Measurements from ENCODE around the gene IQGAP3.

The IQGAP3 gene

DNA sequence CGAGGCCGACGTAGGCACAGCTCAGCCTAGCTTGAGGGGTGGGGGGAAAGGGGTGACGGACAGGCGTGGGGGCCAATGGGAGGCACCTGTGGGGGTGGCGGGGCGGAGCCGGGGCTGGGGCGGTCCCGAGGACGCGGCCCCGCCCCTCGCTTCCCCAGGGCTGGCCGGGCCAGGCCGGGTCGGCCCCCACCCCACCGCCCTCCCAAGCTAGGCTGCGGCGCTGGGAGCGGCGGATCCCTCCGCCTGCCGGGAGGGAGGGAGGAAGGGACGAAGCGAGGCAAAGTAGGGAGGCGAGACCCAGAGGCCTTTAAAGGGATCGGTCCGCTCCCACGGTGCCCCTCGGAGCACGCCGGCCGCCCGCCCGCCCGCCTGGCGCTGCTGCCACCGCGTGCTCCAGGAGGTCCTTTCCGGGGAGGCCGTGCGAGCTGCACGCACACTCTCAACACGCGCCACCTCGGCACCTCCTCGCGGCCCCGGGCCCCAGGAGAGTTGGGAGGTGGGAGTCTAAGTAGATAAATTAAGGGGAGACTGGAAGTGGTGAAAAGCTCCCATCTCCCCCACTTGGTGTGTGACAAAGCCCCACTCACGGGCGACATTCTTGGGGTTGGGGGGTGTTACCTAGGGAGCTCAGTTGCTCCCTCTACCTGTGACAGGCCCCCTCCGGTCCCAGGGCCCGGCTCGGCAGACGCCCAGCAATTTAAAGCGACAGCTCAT, 71.4 kb downstream of the IQGAP3 start:
- DNase-seq (ENCODE audit: extremely low spot score, insufficient read length, low read depth) (peak; percentile 86), FAIRE-seq (peak; percentile 82)

DNA sequence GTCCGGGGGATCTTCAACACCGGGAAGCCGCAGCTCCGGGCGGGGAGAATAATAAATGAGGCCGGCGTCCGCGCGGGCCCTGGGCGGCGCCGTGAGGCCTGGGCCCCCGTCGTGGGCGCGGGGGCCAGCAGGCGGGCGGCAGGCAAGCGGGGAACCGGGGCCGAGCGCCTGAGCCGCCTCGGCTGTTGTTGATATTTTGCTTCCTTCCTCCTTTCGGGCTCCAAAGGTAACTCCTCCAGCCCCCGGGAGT, 71.9 kb downstream of the IQGAP3 start, which contains the start of gene MEF2D:
MEF2D (minus strand) TSS at position 233 of the 250 bp plus-strand sequence. CDS start 17,483 bp downstream, outside the sequence.
- DNase-seq (ENCODE audit: extremely low spot score, insufficient read length, low read depth) (no peak), FAIRE-seq (no peak)

DNA sequence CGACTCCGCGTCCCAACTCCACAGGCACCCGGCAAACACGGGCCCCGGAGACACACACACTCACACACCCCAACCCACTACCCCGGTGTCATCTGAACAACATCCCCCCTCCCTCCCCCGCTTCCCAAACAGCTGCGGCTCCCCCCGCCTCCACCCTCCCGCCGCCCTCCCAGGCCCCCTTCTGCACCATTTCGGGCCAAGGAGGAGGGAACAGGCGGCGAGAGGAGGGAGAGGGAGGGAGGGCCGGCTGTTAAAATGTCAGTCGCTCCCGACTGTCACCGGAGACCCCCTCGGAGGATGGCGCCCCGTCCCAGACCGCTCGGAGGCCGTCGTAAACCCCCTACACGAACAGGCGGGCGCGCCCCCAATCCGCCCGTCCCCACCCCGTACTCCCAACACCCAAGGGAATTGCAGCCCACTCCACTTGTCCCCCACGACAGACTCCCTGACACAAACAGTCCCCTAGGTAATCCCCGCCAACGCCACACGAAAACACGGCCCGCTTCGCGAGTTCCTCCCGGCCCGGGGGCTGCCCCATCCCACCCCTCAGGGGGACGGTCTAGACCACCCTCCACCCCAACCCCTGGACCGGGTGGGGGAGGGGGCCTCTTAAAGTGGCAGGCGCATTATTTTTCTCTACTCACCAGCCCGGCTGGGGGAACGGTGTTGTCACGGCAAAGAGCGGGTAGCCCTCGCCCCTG, 72.4 kb downstream of the IQGAP3 start:
- FAIRE-seq (no peak), DNase-seq (ENCODE audit: extremely low spot score, insufficient read length, low read depth) (no peak)

DNA sequence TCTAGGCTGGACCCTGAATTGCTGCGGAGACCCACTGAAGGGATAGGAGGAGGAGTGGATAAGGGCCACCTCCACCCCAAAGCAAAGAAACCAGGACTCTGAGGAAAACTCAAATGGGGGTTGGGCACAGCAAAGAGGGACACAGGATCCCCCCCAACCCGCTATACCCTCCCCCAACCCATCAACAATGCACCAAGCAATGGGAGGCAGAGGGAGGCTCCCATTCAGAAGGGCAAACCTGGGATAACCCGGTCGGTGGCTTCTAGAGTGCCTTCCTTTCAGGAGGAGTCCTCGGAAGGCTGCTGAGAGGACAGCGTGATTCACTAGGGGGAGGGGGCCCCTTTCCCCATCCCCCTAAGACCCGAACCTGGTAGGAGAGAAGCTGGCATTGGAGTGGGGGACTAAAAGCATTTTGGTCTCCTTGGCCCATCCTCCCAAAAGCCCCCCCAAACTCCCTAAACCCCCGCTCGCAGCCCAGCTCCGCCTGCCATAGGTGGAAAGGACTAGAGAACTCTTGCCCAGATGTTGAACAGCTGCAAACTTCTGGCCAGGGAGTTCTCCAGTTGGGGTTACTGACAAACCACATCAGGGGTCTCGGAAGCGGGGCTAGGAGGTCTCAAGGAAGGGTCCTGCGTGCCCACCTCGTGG, 73.0 kb downstream of the IQGAP3 start:
- FAIRE-seq = no peak
- DNase-seq (ENCODE audit: extremely low spot score, insufficient read length, low read depth) = no peak

DNA sequence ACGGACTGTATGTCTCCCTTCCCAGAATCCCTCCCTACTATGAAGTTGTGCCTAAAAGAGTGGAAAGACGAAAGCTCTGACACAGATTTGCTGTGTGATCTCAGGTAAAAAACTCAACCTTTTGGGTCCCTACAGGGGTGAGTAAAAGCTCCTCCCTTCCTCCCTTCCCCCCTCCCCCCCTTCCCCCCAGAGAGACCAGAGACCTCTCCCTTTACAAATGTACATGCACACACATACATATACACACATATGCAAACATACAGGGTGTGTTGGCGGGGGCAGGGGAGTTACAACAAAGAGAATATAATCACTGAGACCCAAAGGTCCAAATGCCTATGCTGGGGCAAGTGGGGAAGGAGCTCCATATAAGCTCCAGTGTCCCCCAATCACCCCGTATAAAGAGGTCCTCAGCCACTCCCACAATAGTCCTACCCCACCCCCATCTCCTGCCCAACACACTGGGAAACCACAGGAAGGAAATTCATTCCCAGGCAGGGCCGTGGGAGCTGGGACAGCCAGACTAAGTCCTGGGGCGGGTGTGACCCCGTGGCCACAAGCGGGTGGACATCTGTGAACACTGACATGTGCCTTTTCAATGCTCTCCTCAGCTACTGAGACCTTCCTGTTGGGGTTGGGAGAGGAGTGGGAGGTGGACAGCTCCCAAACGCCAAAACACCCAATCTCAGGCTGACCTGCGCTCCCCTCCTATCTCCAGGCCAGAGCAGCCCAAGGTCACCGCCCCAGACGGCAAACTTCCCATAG, 73.8 kb downstream of the IQGAP3 start:
- DNase-seq (ENCODE audit: extremely low spot score, insufficient read length, low read depth) (no peak), FAIRE-seq (no peak)

DNA sequence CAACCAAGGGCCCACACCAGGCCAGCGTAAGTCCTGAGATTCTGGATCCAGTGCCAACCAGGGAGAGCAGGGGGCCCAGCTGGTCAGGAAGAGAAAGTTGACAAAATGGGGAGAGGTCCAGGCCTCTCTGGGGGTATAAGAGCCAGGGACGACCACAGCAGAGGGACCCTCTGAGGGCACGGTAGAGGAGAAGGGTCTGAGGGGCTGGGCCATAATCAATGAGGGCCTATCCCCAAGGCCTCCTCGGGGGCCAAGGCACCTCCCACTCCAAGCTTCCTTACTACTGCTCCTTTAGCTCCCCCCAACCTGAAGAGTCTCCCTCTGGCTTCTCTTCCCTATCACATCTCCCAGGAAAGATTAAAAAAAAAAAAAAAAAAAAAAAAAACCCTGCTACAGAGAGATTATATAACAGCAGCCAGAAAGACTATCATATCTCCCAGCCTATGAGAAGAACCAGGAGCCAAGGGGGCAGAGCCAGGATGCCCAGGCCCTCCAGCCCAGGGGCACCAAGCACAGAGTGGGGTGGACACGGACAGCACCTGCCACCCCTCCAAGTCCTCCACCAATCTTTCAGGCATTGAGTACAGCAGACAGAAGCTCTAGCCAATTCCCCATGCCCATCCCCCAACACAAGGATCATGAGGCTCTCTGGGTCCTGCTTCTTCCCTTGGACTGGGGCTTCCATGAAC, 74.5 kb downstream of the IQGAP3 start:
- FAIRE-seq (no peak), DNase-seq (ENCODE audit: extremely low spot score, insufficient read length, low read depth) (no peak)

DNA sequence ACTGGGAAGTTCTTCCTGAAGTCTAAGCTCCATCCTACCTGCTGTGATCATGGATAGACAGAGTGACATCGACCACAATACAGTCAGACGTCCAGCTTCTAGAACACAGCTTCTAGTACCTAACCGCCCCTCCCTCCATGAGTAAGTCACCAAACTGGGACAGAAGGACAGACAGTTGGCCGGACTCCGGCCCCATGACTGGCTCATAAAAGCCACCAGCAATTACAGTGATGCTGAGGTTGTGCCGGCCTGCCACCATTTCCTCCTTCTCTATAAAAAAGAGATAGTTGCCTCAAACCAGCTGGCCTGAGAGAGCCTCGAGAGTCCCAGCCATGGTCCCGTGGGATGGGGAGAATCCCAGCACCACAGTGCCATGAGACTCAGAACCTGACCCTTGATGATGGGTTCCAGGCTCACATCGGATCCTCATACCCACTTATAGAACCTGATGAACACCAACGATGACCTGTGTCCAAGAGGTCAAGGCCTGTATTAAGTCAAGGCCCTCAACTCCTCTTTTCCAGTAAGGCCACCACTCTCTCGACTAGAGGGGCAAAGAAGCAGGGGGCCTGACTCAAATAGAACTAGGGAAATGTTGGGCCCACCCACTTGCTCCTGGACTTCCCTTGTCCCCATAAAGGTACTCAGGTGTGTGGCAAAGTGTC, 75.2 kb downstream of the IQGAP3 start:
- DNase-seq (ENCODE audit: extremely low spot score, insufficient read length, low read depth) (no peak), FAIRE-seq (no peak)

DNA sequence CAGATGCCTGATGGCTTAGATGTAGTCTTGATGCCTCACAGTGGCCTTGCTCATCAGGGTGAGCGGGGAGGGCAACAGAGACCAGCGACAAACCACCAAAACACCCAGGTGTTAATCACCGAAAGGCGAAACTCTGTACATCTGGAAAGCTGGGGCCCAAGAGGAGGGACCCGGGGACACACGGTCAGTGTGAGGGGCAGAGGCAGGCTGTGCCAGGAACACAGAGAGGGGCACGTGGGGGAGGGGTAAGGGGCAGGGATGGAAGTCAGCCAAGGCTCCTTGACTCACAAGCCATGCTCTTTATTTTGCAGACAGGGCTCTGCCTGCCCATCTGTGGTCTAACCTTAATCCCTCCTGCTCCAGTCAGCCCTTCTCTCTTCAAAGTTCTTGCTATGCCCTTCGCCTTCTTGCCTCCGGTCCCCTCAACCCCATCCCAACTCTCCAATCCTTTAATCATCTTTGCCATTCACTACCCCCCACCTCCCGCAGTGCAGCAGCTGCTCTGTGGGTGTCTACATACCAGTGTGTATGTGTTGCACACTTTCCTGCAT, 76.1 kb downstream of the IQGAP3 start:
- DNase-seq (ENCODE audit: extremely low spot score, insufficient read length, low read depth) = no peak
- FAIRE-seq = peak; percentile 78

DNA sequence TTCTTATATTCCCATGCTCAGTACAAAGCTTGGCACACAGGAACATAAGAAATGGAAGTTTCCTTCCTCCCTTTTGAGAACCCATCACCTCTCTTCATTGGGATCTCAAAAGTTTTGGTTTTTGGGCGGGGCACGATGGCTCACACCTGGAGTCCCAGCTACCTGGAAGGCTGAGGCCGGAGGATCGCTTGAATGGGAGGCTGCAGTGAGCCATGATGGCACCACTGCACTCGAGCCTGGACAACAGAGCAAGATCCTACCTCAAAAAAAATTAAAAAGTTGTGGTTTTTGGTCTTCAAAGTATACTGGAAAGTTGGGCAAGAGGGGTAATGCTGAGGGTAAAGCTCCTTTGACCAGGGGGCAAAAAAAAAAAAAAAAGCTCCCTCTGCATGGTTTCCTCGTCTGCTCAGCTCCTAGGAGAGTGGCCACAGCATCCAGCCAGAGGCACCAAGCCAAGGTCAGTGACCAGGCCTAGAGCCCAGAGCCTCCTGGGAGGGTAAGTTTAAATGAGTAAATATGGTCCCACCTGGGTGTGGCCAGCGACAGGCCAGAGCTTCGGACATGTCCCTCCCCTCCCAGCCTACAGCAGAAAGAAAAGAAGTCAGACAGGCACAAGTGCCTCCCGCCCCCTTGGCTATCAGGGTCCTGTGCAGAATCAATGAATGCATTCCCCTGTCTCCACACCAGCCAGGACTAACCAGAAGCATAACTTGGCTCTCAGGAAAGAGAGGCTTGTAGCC, 76.8 kb downstream of the IQGAP3 start:
- DNase-seq (ENCODE audit: extremely low spot score, insufficient read length, low read depth) (no peak), FAIRE-seq (no peak)

DNA sequence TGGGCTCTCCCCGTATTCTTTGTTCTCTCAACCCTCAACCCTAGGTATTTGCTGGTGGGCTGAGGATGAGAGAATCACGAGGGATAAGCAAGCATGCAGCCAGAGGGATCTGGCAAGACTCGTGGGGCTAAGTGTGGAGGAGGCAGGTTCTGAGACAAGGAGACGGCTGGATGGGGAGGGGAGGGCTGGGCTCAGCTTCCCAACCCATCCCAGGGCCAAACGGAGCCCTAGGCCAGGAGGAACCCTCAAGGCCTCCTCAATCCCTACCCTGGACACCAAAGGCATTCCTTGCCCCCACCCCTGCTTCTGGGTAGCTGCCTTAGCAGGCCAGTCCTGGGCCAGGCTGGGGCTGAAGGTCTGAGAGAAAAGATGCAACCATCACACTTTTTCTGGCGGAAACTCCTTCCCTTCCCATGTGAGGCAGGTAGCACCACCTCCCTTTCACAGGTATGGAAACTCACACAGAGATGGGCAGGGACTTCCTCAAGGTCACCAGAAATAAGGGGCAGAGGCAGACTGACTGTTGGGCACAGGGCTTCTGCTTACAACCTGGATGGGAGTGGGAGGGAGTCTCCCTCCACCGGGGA, 78.0 kb downstream of the IQGAP3 start:
- FAIRE-seq = no peak
- DNase-seq (ENCODE audit: extremely low spot score, insufficient read length, low read depth) = no peak

DNA sequence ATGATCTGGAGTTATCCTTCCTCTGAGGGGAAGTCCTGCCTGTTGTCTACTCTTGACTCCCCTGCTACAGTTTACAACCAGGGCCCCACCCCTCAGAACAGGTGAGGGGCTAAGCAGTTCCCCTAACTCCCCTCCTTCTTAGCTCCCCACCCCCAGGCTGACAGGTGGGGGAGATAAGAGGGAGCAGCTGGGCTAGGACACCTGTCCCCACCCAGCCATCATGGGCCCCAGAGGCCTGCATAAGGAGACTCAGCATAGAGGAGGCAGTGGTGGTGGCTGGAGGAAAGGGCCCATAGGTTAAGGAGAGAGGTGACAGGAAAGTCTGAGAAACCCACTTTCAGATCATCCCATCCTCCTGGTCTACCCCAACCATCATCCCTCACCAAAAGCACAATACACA, 78.6 kb downstream of the IQGAP3 start:
- DNase-seq (ENCODE audit: extremely low spot score, insufficient read length, low read depth) (no peak), FAIRE-seq (no peak)

DNA sequence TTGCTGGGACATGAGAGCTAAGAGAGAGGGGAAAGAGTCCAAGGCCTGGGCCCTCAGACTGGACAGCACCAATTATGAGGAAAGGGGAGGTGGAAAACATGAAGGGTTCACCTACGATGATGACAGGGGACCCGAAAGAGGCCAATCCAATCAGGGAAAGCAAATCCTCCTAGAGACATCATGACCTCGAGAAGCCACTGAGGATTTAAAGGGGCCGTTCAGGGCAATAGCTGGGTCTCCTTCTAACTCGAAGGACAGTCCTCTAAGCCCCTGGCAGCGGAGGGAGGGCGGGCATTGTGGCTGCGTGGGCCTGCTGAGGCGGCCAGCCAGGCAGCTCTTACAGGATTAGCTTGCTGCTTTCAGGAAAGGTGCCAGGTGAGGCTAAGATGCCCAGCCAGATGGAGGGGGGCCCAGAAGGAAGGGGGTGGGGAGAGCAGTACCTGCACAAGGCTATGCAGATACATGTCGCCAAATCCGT, 79.2 kb downstream of the IQGAP3 start:
- DNase-seq (ENCODE audit: extremely low spot score, insufficient read length, low read depth) (no peak), FAIRE-seq (no peak)

DNA sequence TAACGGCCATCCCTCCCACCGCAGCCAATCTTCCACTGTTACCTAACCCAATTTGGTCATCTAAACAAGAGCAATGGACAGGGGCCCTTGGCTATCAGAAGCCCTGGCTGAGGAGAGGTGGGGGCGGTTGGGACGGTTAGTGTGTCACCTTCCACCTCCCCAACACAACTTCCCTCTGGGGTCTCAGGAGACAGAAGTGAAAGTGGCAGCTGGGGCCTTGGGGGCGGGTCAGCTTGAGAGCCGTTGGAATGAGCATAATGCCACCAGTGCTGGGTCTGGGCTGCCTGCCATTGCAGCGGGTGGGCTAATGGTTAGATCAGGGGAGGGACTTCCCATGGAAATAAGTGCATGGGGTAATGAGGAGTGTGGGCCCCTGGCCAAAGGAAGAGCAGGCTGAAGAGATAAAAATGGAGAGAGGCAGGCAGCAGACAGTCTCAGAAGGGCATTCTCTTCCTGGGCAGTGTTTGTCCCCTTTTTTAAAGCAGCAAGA, 79.7 kb downstream of the IQGAP3 start:
- FAIRE-seq (peak; percentile 81), DNase-seq (ENCODE audit: extremely low spot score, insufficient read length, low read depth) (no peak)

DNA sequence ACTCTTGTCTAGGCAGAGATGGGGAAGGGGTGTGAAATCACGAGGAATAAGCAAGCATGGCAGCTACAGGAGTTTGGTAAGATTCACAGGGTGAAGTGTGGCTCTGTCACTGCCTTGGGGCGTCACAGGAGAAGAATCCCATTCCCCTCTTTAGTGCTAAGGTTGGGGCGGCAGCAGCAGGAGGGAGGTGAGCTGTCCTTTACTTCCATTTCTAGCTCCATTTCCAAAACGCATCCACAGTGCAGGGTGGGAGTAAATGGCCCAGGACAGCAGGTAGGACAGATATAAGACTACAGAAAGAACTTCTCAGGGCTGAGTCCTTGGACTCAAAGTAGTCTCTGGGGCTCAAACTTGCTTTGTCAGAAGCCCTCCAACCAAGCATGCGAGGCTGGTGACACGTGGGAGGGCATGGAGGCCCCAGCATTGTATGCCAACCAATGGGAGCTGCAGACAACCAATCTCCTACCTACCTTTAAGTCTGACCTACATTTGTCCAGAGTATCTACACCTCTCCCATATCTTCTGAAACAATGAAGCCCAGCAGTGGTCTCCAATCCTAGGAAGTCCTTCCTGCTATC, 80.3 kb downstream of the IQGAP3 start:
- FAIRE-seq = no peak
- no peak for DNase-seq (ENCODE audit: extremely low spot score, insufficient read length, low read depth)

DNA sequence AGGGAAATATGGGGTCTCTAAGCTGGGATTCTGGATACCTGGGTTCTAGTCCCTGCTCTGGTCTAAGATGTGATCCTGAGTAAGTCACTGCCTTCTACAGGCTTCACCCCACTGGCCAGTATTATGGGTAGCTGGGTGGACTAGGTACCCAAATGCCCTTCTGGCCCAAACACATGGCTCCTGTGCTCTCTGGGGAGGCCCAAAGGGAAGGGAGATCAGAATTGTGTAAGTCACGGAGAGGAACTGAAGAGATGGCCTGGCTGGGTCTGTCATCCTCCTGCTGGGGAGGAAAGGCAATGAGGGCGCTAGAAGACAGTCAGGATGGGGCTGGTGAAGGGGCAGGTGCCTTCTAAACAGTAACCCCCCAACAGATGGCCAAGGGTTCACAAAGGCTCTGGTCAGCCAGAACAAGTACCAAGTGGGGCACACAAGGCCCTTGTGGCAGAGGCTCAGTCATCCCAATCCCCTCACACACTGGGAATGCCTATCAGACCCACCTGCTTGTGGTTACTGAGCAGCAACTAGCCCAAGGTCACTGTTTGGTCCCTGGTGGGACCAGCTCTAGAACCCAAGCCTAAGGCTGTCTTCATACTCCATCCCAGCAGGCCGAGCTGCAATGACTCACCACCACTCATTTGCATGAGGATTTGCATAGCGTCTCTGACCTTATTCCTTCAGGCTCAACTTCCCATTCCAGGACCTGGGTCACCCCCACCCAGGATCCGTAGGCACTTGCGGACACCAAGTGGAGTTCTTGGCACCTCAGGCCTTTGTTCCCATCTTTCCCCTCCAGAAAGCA, 81.0 kb downstream of the IQGAP3 start:
- FAIRE-seq = peak; percentile 61
- no peak for DNase-seq (ENCODE audit: extremely low spot score, insufficient read length, low read depth)

DNA sequence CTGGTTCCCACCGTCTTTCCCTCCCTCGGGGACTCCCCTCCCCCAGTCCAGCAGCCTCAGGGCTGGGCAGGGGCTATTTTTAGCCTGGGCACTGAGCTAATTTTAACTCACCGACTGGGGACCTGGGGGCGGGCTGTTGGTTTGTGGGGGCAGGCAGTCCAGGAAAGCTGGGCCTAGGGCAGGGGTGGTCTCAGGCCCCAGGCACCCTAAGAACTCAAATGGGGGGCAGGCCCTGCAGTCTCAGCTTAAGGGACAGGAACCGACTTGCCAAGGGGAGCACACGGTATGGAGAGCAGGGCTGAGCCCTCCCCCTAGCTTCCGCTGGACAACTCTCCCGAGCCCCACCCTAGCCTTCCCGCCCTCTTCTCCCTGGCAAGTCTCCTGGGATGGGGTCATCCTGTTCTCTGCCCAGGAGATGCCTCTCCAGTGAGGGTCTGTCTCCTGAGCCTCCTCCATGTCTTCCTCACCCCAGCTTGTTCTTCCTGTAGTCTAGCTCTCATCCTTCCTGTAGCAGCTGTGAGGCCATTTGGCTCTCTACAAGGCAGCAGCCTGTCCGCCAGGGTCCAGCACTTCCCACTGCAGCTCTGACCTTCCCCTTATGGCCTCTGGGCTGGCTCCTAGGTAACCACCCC, 81.8 kb downstream of the IQGAP3 start:
- DNase-seq (ENCODE audit: extremely low spot score, insufficient read length, low read depth) = no peak

DNA sequence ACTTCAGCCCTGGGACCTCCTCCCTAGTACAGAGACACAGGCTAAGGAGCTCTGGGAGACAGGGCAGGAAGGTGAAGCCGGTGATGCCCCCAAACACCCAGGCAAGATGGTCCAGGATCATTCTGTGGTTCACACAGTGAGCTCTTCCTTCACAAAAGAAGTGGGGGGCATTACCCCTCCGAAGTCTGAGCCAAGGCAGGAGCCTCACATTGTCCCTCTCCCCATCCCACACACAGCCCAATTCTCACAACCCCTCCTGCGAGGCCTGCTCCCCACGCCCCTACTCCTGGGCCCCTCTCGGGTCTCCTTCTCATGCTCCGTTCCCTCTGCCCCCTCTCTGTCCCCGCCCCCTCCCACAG, 82.5 kb downstream of the IQGAP3 start:
- no peak for DNase-seq (ENCODE audit: extremely low spot score, insufficient read length, low read depth)
- FAIRE-seq = no peak

More for the DNA sequence above, 81.8 kb downstream of the IQGAP3 start:
- FAIRE-seq = peak; percentile 18

Data from GM18507 (cell line).